ENCODE measurements around the gene ATG9A.

GRCh38 chr2:219249203-219249980 lies 20.0 kb upstream of the ATG9A start:
- no peak for TF ChIP-seq CTCF (IDR thresholded peaks at IDR 0.05; ENCODE audit: low read length)
- TF ChIP-seq EZH2 (optimal IDR thresholded peaks at IDR 0.05; ENCODE audit: low read depth, low read length), result no peak
- no peak for TF ChIP-seq EZH2phosphoT487 (IDR thresholded peaks at IDR 0.05; ENCODE audit: low read length)

Measured in MM.1S (cell line).